AG09309 (cell line): Measurements from ENCODE around the gene LGI1.

ENCODE experiments used
- DNase-seq: peaks from one replicate; pipeline ENCODE4 v3.0.0-alpha.2; 2010; ENCODE audit warnings: low read depth
- H3K4me3 ChIP-seq: 2 replicates; pipeline ENCODE4 v1.5.1; 2011; ENCODE audit warnings: mild to moderate bottlenecking, low read depth, low read length, moderate library complexity; ENCODE audit not compliant: control insufficient read depth
- TF ChIP-seq, protein P1 (sequence below): IDR thresholded peaks from 2 replicates; pipeline ENCODE4 v1.5.1; 2011; ENCODE audit warnings: mild to moderate bottlenecking, low read depth, low read length, inconsistent platforms; ENCODE audit not compliant: insufficient read depth, control insufficient read depth; ENCODE audit errors: missing control alignments

The LGI1 gene

DNA sequence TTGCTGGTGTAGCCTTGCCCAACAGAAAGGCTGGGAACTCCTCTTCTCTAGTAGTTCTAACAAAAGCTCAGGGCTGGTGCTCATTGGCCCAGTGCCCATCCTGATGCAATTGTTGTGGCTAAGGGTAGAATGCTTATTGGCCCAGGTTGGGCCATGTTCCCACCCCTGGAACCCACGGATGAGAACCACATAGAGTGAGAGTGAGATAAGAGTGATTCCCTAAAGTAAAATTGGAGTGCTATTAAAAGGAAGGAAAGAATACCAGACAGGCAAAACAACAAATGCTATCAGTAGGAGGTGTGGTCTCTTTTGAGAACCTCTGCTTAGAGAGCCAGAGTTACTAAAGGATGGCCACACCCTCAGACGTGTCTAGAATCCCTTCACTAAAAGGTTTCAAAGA, 49.2 kb downstream of the LGI1 start:
- no peak for DNase-seq
- H3K4me3 ChIP-seq, result no peak overlapping the region
- TF ChIP-seq, protein P1, sequence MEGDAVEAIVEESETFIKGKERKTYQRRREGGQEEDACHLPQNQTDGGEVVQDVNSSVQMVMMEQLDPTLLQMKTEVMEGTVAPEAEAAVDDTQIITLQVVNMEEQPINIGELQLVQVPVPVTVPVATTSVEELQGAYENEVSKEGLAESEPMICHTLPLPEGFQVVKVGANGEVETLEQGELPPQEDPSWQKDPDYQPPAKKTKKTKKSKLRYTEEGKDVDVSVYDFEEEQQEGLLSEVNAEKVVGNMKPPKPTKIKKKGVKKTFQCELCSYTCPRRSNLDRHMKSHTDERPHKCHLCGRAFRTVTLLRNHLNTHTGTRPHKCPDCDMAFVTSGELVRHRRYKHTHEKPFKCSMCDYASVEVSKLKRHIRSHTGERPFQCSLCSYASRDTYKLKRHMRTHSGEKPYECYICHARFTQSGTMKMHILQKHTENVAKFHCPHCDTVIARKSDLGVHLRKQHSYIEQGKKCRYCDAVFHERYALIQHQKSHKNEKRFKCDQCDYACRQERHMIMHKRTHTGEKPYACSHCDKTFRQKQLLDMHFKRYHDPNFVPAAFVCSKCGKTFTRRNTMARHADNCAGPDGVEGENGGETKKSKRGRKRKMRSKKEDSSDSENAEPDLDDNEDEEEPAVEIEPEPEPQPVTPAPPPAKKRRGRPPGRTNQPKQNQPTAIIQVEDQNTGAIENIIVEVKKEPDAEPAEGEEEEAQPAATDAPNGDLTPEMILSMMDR, result no peak

GRCh38 chr10:93807371-93807770, 49.6 kb downstream of the LGI1 start:
- TF ChIP-seq, protein P1, result no peak
- no peak overlapping the region for H3K4me3 ChIP-seq
- DNase-seq, result no peak

GRCh38 chr10:93812659-93813338, 55.1 kb downstream of the LGI1 start:
- TF ChIP-seq, protein P1, result no peak
- H3K4me3 ChIP-seq, result no peak overlapping the region
- no peak for DNase-seq

DNA sequence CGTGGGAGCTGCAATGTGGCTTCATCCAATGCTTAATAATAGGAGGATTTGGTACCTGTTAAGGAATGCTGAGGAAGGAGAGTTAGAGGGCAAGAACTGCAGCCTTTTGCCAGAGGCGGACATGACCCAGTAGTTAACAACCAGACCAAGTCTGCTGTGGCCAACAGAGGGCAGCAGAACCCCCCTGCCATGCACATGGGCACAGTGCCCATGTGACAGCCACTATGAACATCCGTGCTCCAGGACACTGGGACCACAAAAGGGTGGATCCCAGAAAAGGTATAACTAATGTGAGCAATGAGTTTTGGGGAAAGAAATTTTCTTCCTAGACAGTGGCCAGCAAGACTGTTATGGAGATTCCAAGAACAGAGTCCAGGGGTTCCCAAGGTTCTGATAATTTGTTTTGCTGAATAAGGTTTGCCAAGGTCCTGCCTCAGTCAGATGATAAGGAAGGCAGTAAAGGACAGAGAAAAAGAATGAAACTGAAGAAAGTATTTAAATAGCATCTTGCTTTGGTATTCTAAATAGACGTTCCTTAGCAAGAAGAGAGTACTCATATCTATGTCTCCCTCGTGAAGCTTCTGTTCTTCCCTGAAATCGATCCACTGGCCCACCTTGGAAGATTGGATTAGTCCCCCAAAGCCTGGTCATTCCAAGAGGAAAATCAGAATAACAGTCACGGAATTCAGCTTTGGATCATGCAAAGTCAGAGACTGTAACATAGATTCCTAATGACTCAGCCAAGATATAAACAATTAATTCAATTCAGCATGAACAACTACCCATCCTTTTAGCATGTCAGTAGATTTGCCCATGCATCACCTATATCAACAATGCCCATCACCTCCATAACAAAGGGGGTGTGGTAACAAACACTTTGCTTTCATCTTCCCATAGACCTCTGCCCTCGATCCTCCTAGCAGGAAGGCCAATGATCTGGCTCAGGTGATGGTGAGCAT, 56.0 kb downstream of the LGI1 start:
- H3K4me3 ChIP-seq, result no peak overlapping the region
- TF ChIP-seq, protein P1, result peak; percentile 66
- DNase-seq, result no peak

- no peak for DNase-seq
- no peak overlapping the region for H3K4me3 ChIP-seq
- TF ChIP-seq, protein P1, result no peak
Measured at GRCh38 chr10:93815304-93816096, 57.8 kb downstream of the LGI1 start.

DNA sequence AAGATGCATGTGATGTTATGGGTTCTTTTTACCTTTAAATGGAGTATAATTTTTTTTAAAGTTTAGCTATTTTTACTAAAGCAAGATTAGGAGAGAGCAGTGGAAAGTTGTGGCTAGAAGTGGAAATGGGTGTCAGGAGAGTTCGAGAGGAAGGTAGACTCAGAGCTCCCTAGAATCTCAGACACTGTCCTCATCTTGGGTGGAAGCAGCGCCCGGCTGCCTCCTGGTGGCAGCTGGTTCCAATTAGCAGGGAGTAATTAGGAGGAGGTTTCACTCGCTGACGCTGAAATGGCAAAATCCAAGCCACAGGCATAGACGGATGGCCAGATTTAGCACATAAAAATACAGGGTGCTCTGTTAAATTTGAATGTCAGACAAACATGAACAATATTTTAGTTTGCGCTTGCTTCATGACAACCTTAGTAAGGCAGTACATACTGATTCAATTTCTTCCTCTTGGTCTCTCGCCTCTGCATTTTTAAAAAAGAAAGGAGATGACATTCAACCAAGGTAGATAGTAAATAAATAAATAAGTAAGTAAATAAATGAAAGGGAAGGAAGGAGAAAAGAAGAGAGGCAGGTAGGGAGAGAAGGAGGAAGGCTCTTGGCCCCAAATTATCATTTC, 58.5 kb downstream of the LGI1 start:
- TF ChIP-seq, protein P1, result peak; percentile 73
- no peak overlapping the region for H3K4me3 ChIP-seq
- DNase-seq, result peak; percentile 38
